ENCODE measurements around the gene IQCE.

DNA sequence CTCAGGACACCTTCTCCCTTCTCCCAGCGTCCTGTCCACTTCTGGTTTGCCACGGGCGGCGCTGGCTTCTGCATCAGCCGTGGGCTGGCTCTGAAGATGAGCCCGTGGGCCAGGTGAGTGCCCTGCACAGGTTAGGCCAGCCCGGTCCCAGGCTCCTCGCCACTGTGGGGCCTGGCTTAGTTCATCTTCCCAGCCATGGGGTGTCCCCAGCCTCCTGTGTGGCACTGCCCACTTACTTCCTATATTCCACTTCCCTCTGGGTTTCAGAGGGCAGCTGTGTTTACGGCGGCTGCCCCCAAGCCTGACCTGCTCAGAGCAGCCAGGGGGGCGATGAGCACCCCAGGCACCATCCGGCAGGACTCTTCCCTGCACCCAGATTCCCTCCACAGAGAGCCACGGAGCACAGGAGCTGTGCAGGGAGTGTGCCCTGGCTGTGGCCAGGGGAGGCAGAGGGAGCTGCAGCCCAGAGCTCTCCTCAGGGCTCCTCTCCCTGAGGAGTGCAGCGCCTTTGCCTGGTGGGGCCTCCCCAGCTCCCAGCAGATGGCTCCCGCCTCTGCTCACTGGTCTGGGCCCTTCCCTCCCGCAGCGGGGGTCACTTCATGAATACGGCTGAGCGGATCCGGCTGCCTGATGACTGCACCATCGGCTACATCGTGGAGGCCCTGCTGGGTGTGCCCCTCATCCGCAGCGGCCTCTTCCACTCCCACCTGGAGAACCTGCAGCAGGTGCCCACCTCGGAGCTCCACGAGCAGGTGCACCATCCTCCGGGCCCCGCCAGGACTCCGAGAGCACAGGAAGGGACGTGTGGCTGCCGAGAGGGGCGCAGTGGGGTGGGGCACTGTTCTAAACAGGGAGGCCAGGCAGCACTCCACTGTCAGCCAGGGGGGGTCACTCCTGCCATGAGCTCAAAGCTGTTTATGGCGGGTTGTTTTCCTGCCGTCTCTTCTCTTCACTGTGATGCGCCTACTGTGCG, 32.8 kb upstream of the IQCE start:
- TF ChIP-seq, protein P1, sequence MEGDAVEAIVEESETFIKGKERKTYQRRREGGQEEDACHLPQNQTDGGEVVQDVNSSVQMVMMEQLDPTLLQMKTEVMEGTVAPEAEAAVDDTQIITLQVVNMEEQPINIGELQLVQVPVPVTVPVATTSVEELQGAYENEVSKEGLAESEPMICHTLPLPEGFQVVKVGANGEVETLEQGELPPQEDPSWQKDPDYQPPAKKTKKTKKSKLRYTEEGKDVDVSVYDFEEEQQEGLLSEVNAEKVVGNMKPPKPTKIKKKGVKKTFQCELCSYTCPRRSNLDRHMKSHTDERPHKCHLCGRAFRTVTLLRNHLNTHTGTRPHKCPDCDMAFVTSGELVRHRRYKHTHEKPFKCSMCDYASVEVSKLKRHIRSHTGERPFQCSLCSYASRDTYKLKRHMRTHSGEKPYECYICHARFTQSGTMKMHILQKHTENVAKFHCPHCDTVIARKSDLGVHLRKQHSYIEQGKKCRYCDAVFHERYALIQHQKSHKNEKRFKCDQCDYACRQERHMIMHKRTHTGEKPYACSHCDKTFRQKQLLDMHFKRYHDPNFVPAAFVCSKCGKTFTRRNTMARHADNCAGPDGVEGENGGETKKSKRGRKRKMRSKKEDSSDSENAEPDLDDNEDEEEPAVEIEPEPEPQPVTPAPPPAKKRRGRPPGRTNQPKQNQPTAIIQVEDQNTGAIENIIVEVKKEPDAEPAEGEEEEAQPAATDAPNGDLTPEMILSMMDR (conservative IDR thresholded peaks at IDR 0.05) = no peak
- no peak for TF ChIP-seq EZH2 (IDR thresholded peaks at IDR 0.05; ENCODE audit: low read depth)

All from PC-9 (cell line).